ENCODE results near the gene AAK1.

DNA sequence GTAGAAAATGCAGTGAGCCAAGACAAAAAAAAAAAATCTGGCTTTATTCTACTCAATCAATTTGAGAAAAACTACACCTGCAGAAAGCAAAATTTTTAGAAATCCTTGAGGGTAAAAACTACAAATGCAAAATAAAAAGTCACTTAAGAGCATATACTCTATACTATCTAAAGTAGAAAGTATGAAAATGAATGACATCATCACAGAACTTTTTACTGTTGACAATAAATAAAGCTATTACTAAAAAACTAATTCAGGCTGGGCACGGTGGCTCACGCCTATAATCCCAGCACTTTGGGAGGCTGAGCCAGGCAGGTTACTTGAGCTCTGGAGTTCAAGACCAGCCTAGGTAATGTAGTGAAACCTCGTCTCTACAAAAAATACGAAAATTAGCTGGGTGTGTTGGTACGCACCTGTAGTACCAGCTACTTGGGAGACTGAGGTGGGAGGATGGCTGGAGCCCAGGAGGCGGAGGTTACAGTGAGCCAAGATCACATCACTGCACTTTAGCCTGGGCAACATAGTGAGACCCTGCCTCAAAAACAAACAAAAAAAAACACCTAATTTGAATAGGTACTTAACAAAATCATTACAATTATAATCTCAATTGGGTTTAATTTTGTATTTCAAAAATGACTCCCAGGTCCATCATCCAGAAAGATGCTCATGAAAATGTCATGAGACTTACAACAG is 213.9 kb downstream of the AAK1 start:
- TF ChIP-seq, protein P1, sequence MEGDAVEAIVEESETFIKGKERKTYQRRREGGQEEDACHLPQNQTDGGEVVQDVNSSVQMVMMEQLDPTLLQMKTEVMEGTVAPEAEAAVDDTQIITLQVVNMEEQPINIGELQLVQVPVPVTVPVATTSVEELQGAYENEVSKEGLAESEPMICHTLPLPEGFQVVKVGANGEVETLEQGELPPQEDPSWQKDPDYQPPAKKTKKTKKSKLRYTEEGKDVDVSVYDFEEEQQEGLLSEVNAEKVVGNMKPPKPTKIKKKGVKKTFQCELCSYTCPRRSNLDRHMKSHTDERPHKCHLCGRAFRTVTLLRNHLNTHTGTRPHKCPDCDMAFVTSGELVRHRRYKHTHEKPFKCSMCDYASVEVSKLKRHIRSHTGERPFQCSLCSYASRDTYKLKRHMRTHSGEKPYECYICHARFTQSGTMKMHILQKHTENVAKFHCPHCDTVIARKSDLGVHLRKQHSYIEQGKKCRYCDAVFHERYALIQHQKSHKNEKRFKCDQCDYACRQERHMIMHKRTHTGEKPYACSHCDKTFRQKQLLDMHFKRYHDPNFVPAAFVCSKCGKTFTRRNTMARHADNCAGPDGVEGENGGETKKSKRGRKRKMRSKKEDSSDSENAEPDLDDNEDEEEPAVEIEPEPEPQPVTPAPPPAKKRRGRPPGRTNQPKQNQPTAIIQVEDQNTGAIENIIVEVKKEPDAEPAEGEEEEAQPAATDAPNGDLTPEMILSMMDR (IDR thresholded peaks at IDR 0.05): no peak
- TF ChIP-seq SIN3A (IDR thresholded peaks at IDR 0.05; ENCODE audit: borderline replicate concordance, low read depth, low read length) (no peak), RFX5 (IDR thresholded peaks at IDR 0.05; ENCODE audit: low read length) (no peak), RXRA (IDR thresholded peaks at IDR 0.05; ENCODE audit: borderline replicate concordance, low read depth) (no peak)
